ELF-1 (cell line): Measurements from ENCODE around the gene MACROD2.
"Not testable (repeated sequence)": the region's sequence is repeated elsewhere in the genome, so short reads cannot be mapped to it uniquely, and the experiment has no call there.

Experiments used
- DNase-seq: peaks from one replicate; pipeline ENCODE4 v3.0.0-alpha.2; 2016; ENCODE audit warnings: low read depth, low spot score

MACROD2 gene

DNA sequence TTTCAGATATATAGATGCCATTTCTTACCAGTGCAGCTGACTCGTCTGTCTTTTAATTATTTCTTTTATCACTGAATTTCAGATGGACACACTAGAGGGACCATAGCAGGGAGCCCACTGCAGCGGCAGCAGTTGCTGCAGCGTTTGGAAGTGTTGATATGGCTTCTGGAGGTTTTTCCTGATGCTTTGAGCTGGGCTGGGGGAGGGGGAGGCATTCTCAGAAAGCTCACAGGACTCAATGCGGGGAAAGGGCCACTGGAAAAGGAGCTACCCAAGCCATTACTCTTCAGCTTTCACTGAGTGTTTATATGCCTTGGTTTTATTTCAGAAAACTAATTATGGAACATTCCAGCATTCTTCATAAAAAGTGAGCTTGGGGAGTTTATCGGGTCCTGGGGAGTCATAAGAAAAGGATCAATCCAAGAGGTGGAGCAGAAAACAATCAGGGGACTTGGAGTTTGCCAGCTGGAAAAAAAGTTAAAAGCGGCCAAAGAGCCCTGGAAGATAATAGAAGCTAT is 1082.5 kb downstream of the MACROD2 start:
- peak; percentile 27 for DNase-seq

DNA sequence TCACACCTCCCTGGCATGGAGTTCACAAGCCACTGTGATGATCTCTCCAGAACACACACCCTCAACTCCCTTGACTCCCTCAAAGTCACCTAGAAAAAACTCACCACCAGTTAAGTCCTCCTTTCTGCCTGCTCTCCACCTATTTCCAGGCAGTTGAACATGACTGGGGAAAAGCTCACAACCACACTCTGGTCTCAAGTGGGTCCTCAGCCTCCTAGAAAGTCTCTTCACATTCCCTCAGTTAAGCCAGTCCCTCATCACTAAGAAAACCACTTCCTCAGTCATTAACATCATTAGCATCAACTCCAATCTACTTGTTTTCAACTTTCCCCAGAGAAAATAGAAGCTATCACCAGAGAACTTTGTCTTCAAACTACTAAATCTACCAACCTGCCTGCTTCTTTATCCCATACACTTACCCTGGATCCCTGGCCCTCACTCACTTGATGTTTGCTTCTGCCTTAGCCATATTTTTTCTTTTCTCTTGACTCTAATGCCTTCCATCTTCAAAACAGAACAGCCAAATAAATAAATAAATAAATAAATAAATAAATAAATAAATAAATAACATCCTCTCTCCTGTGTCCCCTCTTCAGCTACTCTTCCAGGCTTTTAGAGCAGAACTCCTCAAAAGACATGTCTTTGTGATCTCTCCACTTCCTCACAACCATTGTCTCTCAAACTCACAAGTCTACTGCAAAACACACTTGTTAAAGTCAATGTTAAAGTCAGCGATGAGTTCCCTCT is 1084.5 kb downstream of the MACROD2 start:
- DNase-seq, result no peak

- DNase-seq, result no peak
Observed at GRCh38 chr20:15081261-15081660, 1085.9 kb downstream of the MACROD2 start.

GRCh38 chr20:15091421-15092037 is 1096.2 kb downstream of the MACROD2 start:
- no peak for DNase-seq

GRCh38 chr20:15098351-15098750 is 1103.0 kb downstream of the MACROD2 start:
- DNase-seq, result no peak

GRCh38 chr20:15099130-15099529 is 1103.8 kb downstream of the MACROD2 start:
- DNase-seq, result no peak

DNA sequence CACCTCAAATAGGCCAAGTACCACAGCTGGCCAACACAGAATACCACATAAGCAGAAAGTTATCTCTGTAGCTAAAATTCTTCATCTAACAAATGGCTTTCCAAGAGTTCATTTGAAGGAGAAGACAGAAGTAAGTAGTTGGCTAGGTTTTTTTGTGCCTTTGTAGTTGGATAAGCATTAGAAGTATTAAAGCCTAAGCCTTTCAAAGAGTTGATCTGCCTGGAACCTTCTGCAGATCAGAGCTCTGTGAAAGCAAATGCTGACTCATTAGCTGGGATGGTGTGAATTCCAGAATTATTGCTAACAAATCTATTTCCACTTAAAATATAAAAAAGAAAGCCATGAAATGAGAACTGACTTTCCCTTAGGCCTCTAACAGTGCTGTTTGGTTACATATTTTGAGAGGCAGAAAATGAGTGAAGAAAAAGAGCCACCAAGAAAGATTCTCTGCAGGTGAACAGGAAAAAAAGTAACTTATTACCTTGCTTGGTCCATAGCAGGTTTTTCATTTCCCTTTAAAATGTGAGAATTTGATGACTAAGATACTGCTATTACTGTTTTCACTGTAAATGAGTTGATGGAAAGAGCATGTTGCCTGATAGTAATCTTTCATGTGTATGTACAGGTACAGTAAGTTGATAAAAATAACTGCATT is 1105.3 kb downstream of the MACROD2 start:
- DNase-seq, result no peak

DNA sequence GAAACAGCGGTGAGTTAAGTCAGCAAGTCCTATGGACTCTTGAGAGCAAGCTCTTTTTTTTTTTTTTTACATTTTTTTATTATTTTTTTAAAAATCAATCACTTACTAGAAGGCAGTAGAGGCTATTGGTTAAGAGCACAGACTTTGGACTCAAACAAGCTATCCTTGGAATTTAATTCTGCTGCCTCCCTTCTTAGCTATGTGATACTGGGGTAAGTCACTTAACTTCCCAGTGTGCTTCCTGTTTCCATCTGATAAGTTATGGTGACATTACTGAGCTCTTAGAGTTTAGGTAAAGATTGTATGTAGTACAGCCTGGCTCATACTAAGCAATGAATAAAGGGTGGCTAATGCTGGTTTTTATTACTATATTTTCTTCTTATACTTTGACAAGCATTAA is 1112.6 kb downstream of the MACROD2 start:
- no peak for DNase-seq

DNA sequence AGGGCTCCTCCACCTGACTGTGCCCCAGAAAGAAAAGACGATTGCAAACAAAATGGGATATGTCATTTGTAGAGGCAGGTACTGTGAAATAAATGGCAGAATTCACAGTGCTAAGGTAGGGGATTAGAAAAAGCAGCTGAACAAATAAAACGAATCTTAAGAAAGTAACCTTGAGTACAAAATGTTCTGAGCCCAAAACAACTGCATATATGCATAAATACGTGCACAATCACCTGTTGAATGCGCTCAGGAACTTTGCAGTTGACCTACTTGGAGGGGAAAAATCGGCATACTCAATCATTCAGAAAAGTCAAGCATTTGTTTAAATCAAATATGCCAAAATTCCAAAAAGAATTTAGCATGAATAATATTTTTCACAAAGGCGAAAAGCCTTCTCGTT is 1114.2 kb downstream of the MACROD2 start:
- DNase-seq, result no peak

GRCh38 chr20:15111654-15112053 is 1116.3 kb downstream of the MACROD2 start:
- no peak for DNase-seq

DNA sequence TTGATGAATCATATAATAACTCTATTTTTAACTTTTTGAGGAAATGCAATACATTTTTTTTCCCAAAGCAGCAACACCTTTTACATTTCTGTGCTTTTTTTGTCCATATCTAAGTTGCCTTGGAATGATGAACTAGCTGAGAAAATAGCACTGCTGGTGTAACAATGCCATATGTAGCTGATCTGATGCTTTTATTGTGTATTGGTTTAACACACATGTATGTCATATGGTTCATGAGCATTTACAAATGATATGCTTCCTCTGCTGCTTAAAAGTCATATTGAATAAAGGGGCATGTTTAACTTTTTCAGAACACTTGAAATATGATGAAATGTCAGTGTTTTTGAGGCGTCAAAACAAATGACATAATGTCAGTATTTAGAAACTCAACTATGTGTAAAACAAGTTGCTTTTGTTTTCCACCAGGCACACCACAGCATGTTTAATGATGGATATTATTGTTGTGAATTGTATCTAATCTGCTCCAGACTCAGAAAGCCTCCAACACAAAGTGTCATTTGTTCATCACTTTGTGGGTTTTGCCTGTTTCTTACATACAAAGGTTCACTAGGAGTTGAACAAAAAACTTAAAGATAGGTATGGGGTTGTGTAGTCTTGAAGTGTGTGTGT is 1117.9 kb downstream of the MACROD2 start:
- no peak for DNase-seq

- DNase-seq, result no peak
Observed at GRCh38 chr20:15119852-15120487, 1124.7 kb downstream of the MACROD2 start.

GRCh38 chr20:15122613-15123012 is 1127.3 kb downstream of the MACROD2 start:
- no peak for DNase-seq

GRCh38 chr20:15131176-15131575 is 1135.9 kb downstream of the MACROD2 start:
- no peak for DNase-seq

DNA sequence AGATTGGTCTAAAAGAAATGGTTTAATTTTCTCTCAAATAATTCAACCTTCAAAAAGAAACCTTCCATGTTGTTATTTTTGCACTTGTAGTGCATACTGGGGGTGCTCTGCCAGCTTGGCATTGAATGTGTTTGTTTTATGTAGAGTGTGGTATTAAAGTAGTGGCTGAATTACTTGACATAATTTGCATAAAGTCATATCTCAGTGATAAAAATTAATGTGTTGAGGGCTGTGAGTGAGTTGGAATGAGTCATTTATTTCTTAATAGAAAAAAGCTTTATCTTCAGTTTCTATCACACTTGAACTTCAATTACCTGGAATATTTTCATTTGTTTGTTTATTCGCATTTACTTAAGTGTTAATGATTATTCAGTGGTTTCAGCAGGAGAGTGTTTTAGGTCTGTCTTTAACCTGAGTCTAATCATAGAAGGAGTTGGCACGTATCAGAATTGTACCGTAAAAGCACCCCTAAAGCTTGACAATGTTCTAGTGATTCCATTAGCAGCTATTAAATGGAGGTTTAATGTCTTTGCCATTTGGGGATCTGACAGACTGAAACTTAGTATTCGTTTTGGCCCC is 1143.3 kb downstream of the MACROD2 start:
- DNase-seq, result no peak

GRCh38 chr20:15139522-15139921 is 1144.2 kb downstream of the MACROD2 start:
- DNase-seq, result no peak

DNA sequence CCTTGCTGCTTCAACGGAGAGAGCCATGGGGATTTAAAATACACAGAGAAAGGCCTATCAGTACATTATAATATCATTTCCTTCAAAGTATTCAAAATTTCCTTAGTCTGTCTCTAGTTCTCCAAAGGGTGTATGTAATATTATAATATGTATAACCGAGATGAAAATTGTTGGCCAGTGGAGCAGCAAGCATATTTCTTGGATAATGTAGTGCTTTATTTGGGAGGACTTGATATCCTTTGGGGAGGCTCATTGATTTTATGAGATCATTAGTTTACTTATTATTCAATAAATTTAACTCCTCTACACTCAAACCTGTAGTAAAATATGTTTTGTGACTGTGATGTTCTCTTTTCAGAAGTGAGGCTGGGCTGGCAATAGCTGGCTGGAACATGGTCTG is 1145.0 kb downstream of the MACROD2 start:
- DNase-seq, result no peak

GRCh38 chr20:15140940-15141339 is 1145.6 kb downstream of the MACROD2 start:
- DNase-seq, result not testable (repeated sequence)

- no peak for DNase-seq
Observed at GRCh38 chr20:15141861-15142260, 1146.5 kb downstream of the MACROD2 start.

DNA sequence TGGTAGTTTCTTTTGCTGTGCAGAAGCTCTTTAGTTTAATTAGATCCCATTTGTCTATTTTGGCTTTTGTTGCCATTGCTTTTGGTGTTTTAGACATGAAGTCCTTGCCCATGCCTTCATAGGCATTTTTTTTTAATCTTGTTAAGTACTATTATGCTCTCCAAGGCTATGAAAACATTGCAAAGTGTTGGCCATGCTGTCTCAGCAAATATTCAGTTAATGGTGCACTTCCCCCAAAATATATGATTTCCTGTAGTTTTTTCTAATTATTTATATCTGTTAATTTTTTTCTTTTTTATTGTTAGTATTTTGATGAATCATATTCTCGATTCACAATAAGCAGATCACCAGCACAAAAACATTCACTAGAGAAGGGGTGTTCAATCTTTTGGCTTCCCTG is 1148.2 kb downstream of the MACROD2 start:
- DNase-seq, result no peak

- DNase-seq, result no peak
Observed at GRCh38 chr20:15144916-15145315, 1149.6 kb downstream of the MACROD2 start.
